SU-DHL-6 (cell line): ENCODE results near the gene ADSS1.

Experiments used
- EZH2phosphoT487 ChIP-seq: fragments of 200-600 bp; sonication (generic), shearing (Covaris generic); conservative IDR thresholded peaks from 2 replicates; pipeline ENCODE4 v1.6.1; 2018; ENCODE audit warnings: mild to moderate bottlenecking, antibody characterized with exemption, low read length, moderate library complexity, mixed read lengths
- TF ChIP-seq, protein P1 (sequence below): fragments of 200-600 bp; sonication (generic); IDR thresholded peaks from one replicate; pipeline ENCODE4 v1.5.1; 2017; ENCODE audit warnings: antibody characterized with exemption, mild to moderate bottlenecking, low read length, moderate library complexity; ENCODE audit not compliant: insufficient read depth, poor library complexity, severe bottlenecking

DNA sequence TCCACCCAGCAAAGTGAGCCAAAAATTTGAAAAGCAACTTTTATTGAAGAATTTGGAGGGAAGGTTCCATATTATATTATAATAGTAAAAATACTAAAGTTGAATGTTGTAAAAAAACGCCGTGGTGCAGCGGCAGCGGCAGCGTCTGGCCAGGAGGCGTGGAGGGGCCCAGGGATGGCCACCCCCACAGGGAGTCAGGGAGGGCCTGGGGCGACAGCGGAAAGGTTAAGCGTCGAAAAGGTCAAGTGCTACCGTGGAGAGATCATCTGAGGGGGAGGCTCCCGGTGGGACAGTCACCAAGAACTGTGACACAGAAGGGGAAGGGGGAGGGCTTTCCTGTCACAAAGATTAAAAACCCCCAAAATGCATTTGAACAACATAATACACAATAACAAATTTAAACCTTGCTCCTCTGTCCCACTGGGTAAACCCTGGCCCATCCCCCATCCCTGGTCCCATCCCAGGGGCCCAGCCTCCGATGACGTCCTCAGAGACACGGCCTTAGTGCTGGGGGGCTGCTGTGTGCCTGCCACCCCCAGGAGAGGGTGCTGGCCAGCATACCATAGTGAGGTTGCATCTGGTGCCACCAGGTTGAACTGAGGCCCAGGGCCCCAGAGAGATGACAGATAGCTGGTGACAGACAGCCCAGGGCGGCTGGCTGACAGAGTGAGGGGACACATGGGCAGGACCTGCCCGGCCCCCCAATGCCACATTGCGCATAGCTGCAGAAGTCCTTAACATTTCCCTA lies 45.5 kb downstream of the ADSS1 start:
- TF ChIP-seq, protein P1, sequence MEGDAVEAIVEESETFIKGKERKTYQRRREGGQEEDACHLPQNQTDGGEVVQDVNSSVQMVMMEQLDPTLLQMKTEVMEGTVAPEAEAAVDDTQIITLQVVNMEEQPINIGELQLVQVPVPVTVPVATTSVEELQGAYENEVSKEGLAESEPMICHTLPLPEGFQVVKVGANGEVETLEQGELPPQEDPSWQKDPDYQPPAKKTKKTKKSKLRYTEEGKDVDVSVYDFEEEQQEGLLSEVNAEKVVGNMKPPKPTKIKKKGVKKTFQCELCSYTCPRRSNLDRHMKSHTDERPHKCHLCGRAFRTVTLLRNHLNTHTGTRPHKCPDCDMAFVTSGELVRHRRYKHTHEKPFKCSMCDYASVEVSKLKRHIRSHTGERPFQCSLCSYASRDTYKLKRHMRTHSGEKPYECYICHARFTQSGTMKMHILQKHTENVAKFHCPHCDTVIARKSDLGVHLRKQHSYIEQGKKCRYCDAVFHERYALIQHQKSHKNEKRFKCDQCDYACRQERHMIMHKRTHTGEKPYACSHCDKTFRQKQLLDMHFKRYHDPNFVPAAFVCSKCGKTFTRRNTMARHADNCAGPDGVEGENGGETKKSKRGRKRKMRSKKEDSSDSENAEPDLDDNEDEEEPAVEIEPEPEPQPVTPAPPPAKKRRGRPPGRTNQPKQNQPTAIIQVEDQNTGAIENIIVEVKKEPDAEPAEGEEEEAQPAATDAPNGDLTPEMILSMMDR: no peak
- no peak for TF ChIP-seq EZH2phosphoT487
